HL-60/S4 treated with phorbol 12-myristate 13-acetate at 8.2 ng/mL for 4 days and 3 days (cell line): ENCODE results near the gene PARD3B.

Experiments
- in situ Hi-C: fragments of 300-500 bp; cut with MboI; formaldehyde crosslinking; loops from 2 replicates; pipeline ENCODE4 v1.15.0; 2022; ENCODE audit warnings: low sequenced_read_pairs

Gene PARD3B

GRCh38 chr2:204750389-204750788, 205.1 kb downstream of the PARD3B start:
- in situ Hi-C loops: no loop called here

GRCh38 chr2:204751472-204751871, 206.2 kb downstream of the PARD3B start:
- in situ Hi-C loops: no loop called here

- in situ Hi-C loops: no loop called here
Observed at GRCh38 chr2:204753841-204754240, 208.6 kb downstream of the PARD3B start.

GRCh38 chr2:204754898-204755297, 209.6 kb downstream of the PARD3B start:
- in situ Hi-C loops: no loop called here

GRCh38 chr2:204763974-204764703, 218.9 kb downstream of the PARD3B start:
- in situ Hi-C loops: no loop called here

GRCh38 chr2:204770735-204771134, 225.5 kb downstream of the PARD3B start:
- in situ Hi-C loops: no loop called here

GRCh38 chr2:204771721-204772120, 226.4 kb downstream of the PARD3B start:
- in situ Hi-C loops: no loop called here

- in situ Hi-C loops: no loop called here
Observed at GRCh38 chr2:204772546-204772945, 227.3 kb downstream of the PARD3B start.

GRCh38 chr2:204775766-204776165, 230.5 kb downstream of the PARD3B start:
- in situ Hi-C loops: no loop called here

- in situ Hi-C loops: no loop called here
Observed at GRCh38 chr2:204776781-204777559, 231.7 kb downstream of the PARD3B start.

- in situ Hi-C loops: no loop called here
Observed at GRCh38 chr2:204779771-204780170, 234.5 kb downstream of the PARD3B start.

- in situ Hi-C loops: no loop called here
Observed at GRCh38 chr2:204781941-204782340, 236.7 kb downstream of the PARD3B start.

- in situ Hi-C loops: no loop called here
Observed at GRCh38 chr2:204790076-204790475, 244.8 kb downstream of the PARD3B start.

GRCh38 chr2:204791230-204791629, 246.0 kb downstream of the PARD3B start:
- in situ Hi-C loops: no loop called here

- in situ Hi-C loops: no loop called here
Observed at GRCh38 chr2:204794624-204795023, 249.3 kb downstream of the PARD3B start.

GRCh38 chr2:204795156-204795555, 249.9 kb downstream of the PARD3B start:
- in situ Hi-C loops: no loop called here

- in situ Hi-C loops: no loop called here
Observed at GRCh38 chr2:204796581-204796980, 251.3 kb downstream of the PARD3B start.

- in situ Hi-C loops: no loop called here
Observed at GRCh38 chr2:204799791-204800190, 254.5 kb downstream of the PARD3B start.

GRCh38 chr2:204808494-204808893, 263.2 kb downstream of the PARD3B start:
- in situ Hi-C loops: no loop called here

GRCh38 chr2:204824751-204825453, 279.6 kb downstream of the PARD3B start:
- in situ Hi-C loops: no loop called here

- in situ Hi-C loops: no loop called here
Observed at GRCh38 chr2:204825681-204826080, 280.4 kb downstream of the PARD3B start.
